Measurements from ENCODE around the gene NPLOC4.

Gene NPLOC4

GRCh38 chr17:81576621-81577277 is 60.2 kb downstream of the NPLOC4 start:
- H3K4me3 ChIP-seq (ENCODE audit: low read length): no peak overlapping the region
- DNase-seq (ENCODE audit: low read depth): peak; percentile 68
- TF ChIP-seq, protein P1, sequence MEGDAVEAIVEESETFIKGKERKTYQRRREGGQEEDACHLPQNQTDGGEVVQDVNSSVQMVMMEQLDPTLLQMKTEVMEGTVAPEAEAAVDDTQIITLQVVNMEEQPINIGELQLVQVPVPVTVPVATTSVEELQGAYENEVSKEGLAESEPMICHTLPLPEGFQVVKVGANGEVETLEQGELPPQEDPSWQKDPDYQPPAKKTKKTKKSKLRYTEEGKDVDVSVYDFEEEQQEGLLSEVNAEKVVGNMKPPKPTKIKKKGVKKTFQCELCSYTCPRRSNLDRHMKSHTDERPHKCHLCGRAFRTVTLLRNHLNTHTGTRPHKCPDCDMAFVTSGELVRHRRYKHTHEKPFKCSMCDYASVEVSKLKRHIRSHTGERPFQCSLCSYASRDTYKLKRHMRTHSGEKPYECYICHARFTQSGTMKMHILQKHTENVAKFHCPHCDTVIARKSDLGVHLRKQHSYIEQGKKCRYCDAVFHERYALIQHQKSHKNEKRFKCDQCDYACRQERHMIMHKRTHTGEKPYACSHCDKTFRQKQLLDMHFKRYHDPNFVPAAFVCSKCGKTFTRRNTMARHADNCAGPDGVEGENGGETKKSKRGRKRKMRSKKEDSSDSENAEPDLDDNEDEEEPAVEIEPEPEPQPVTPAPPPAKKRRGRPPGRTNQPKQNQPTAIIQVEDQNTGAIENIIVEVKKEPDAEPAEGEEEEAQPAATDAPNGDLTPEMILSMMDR (conservative IDR thresholded peaks at IDR 0.05; ENCODE audit: low read depth, low read length): peak; percentile 3

- DNase-seq (ENCODE audit: low read depth): no peak
- TF ChIP-seq, protein P1 (conservative IDR thresholded peaks at IDR 0.05; ENCODE audit: low read depth, low read length): no peak
- H3K4me3 ChIP-seq (ENCODE audit: low read length): no peak overlapping the region
These were observed 61.1 kb downstream of the NPLOC4 start for GRCh38 chr17:81575836-81576235.

DNA sequence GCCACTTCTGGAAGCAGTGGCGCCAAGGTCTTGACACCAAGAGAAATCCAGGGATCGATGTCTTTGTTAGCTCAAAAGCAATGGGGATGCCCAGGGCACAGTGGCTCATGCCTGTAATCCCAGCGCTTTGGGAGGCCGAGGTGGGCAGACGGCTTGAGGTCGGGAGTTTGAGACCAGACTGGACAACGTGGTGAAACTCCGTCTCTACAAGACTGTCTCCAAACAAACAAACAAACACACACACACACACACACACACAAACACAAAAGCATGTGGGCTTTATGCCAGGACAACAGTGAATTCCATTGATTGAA is 62.3 kb downstream of the NPLOC4 start:
- TF ChIP-seq, protein P1 (conservative IDR thresholded peaks at IDR 0.05; ENCODE audit: low read depth, low read length): no peak
- DNase-seq (ENCODE audit: low read depth): no peak
- H3K4me3 ChIP-seq (ENCODE audit: low read length): no peak overlapping the region

GRCh38 chr17:81573794-81574642 is 62.9 kb downstream of the NPLOC4 start:
- H3K4me3 ChIP-seq (ENCODE audit: low read length): no peak overlapping the region
- DNase-seq (ENCODE audit: low read depth): no peak
- TF ChIP-seq, protein P1 (conservative IDR thresholded peaks at IDR 0.05; ENCODE audit: low read depth, low read length): no peak

GRCh38 chr17:81572563-81573168 is 64.2 kb downstream of the NPLOC4 start:
- TF ChIP-seq, protein P1 (conservative IDR thresholded peaks at IDR 0.05; ENCODE audit: low read depth, low read length): no peak
- DNase-seq (ENCODE audit: low read depth): no peak
- no peak overlapping the region for H3K4me3 ChIP-seq (ENCODE audit: low read length)

- no peak overlapping the region for H3K4me3 ChIP-seq (ENCODE audit: low read length)
- no peak for DNase-seq (ENCODE audit: low read depth)
- TF ChIP-seq, protein P1 (conservative IDR thresholded peaks at IDR 0.05; ENCODE audit: low read depth, low read length): no peak
These were observed 65.9 kb downstream of the NPLOC4 start for GRCh38 chr17:81570964-81571363.

Data from retinal pigment epithelial cell (primary cell).